OCI-LY1 (cell line): ENCODE data around the gene NUP37.

ENCODE experiments used
- H2AFZ ChIP-seq: fragments of 200-600 bp; sonication (generic), shearing (Covaris generic); 2 replicates; pipeline ENCODE4 v1.6.0; 2014; ENCODE audit warnings: antibody characterized with exemption, mild to moderate bottlenecking, low read length
- H3F3A ChIP-seq: fragments of 200-600 bp; sonication (generic), shearing (Covaris generic); 2 replicates; pipeline ENCODE4 v1.6.0; 2014; ENCODE audit warnings: mild to moderate bottlenecking, antibody characterized with exemption, low read length, moderate library complexity; ENCODE audit not compliant: insufficient read depth
- H3K27ac ChIP-seq: fragments of 200-600 bp; sonication (generic); 2 replicates; pipeline ENCODE4 v1.5.1; 2014; ENCODE audit warnings: low read length, mixed run types, mild to moderate bottlenecking, low read depth; ENCODE audit not compliant: poor library complexity, severe bottlenecking
- H3K27me3 ChIP-seq: fragments of 200-600 bp; sonication (generic); 2 replicates; pipeline ENCODE4 v1.6.0; 2014; ENCODE audit warnings: antibody characterized with exemption, mild to moderate bottlenecking, low read length, moderate library complexity; ENCODE audit not compliant: insufficient read depth
- H3K36me3 ChIP-seq: fragments of 200-600 bp; sonication (generic); 2 replicates; pipeline ENCODE4 v1.6.1; 2014; ENCODE audit warnings: mild to moderate bottlenecking, antibody characterized with exemption, low read length, moderate library complexity, mixed read lengths; ENCODE audit not compliant: insufficient read depth
- H3K4me1 ChIP-seq: fragments of 200-600 bp; sonication (generic); 2 replicates; pipeline ENCODE4 v1.5.1; 2014; ENCODE audit warnings: mild to moderate bottlenecking, low read length, moderate library complexity; ENCODE audit not compliant: insufficient read depth, severe bottlenecking
- H3K4me2 ChIP-seq: fragments of 200-600 bp; sonication (generic), shearing (Covaris generic); 2 replicates; pipeline ENCODE4 v1.6.1; 2014; ENCODE audit warnings: low read length
- H3K4me3 ChIP-seq: fragments of 200-600 bp; sonication (generic); 2 replicates; pipeline ENCODE4 v1.5.1; 2014; ENCODE audit warnings: low read length, low read depth, mild to moderate bottlenecking, mixed read lengths; ENCODE audit not compliant: poor library complexity, severe bottlenecking
- H3K79me2 ChIP-seq: fragments of 200-600 bp; shearing (Covaris generic); 2 replicates; pipeline ENCODE4 v1.6.1; 2016; ENCODE audit warnings: mixed run types, low read length, mixed read lengths; ENCODE audit not compliant: insufficient read depth
- H3K9ac ChIP-seq: fragments of 200-600 bp; sonication (generic), shearing (Covaris generic); 2 replicates; pipeline ENCODE4 v1.6.1; 2014; ENCODE audit warnings: mild to moderate bottlenecking, low read length, mixed read lengths
- H3K9me2 ChIP-seq: fragments of 200-600 bp; sonication (generic), shearing (Covaris generic); 2 replicates; pipeline ENCODE4 v1.6.1; 2014; ENCODE audit warnings: low read depth, mild to moderate bottlenecking, low read length, mixed read lengths
- H3K9me3 ChIP-seq: fragments of 200-600 bp; shearing (Covaris generic); 2 replicates; pipeline ENCODE4 v1.6.1; 2014; ENCODE audit warnings: low read length, mixed read lengths
- H4K20me1 ChIP-seq: fragments of 200-600 bp; sonication (generic), shearing (Covaris generic); 2 replicates; pipeline ENCODE4 v1.6.0; 2016; ENCODE audit warnings: mild to moderate bottlenecking, low read length; ENCODE audit not compliant: insufficient read depth
- EZH2 ChIP-seq: fragments of 200-600 bp; sonication (generic), shearing (Covaris generic); IDR thresholded peaks from 2 replicates; pipeline ENCODE4 v1.8.0; 2017; ENCODE audit warnings: borderline replicate concordance, mixed run types, mild to moderate bottlenecking, antibody characterized with exemption, low read length, moderate library complexity, mixed read lengths
- TF ChIP-seq, protein P1 (sequence below): fragments of 200-600 bp; sonication (generic), shearing (Covaris generic); IDR thresholded peaks from 2 replicates; pipeline ENCODE4 v1.5.1; 2017; ENCODE audit warnings: mild to moderate bottlenecking, antibody characterized with exemption, low read length, moderate library complexity, mixed read lengths

The NUP37 gene

DNA sequence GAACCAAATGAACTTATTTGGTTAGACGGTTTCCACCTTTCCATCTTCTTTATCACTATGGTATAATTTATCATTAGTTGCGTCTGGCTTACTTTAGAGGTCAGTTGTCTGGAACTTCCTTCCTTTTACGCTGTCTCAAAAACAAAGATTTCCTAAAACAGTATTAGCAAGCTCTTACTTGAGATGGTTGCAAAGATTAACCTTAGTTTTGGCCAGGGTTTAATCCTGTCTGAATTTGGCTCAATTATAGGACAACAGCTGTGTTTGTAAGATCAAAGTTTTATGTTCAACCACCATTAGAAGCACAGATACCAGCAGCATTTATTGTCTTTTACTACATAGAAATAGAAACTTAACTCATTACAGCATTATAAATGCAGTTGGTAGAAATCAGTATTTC is 50.2 kb downstream of the NUP37 start:
- H3K9ac ChIP-seq, result no peak overlapping the region
- no peak overlapping the region for H3K27ac ChIP-seq
- H3K4me2 ChIP-seq, result no peak overlapping the region
- TF ChIP-seq EZH2, result no peak
- TF ChIP-seq, protein P1, sequence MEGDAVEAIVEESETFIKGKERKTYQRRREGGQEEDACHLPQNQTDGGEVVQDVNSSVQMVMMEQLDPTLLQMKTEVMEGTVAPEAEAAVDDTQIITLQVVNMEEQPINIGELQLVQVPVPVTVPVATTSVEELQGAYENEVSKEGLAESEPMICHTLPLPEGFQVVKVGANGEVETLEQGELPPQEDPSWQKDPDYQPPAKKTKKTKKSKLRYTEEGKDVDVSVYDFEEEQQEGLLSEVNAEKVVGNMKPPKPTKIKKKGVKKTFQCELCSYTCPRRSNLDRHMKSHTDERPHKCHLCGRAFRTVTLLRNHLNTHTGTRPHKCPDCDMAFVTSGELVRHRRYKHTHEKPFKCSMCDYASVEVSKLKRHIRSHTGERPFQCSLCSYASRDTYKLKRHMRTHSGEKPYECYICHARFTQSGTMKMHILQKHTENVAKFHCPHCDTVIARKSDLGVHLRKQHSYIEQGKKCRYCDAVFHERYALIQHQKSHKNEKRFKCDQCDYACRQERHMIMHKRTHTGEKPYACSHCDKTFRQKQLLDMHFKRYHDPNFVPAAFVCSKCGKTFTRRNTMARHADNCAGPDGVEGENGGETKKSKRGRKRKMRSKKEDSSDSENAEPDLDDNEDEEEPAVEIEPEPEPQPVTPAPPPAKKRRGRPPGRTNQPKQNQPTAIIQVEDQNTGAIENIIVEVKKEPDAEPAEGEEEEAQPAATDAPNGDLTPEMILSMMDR, result no peak
- no peaks in the 10 kb centered on the region for H3K27me3 ChIP-seq
- H3K4me1 ChIP-seq, result no peaks in the 10 kb centered on the region
- H3K79me2 ChIP-seq, result no peaks in the 10 kb centered on the region
- H3K36me3 ChIP-seq, result peaks cover 7% of the 10 kb centered on the region
- no peak overlapping the region for H3K4me3 ChIP-seq
- no peaks in the 10 kb centered on the region for H3K9me3 ChIP-seq
- no peak overlapping the region for H2AFZ ChIP-seq
- no peaks in the 10 kb centered on the region for H3K9me2 ChIP-seq
- H3F3A ChIP-seq, result no peaks in the 10 kb centered on the region
- H4K20me1 ChIP-seq, result no peaks in the 10 kb centered on the region

DNA sequence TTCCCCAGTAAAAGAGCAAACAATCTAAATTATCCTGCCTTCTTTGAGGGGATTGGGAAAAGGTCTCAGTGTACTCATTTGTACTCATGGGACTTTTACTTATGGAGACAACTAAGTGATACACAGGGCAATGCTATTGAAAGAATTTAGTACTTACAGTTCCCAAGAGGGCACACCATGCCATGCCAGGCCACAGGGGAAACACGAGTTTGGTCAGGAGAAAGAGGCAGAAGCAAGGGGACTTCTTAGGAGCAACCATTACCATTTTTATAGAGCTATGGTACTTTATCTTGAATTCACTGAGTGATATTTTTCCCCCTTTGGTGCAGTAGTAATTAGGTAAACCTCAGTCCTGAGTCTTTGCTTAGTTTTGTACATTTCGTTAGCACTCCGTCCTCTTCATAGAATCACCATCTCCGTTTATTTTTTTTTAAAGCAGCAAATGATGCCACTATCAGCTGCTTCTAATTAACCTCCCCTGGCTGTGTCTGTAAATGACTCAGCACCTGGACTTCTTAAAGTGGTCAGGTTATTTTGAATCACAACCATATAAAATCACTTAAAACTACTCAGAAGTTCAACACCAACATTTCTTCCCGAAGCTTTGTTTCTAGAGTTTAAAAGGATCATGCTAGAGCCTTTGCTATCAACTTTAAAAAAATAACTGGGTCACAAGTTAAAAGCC is 52.2 kb downstream of the NUP37 start:
- Histone ChIP-seq H2AFZ (no peak overlapping the region), H3K9ac (no peak overlapping the region), H3K9me2 (no peaks in the 10 kb centered on the region), H3K27ac (no peak overlapping the region), H3K36me3 (no peaks in the 10 kb centered on the region), H3K4me3 (no peak overlapping the region), H4K20me1 (no peaks in the 10 kb centered on the region), H3F3A (no peaks in the 10 kb centered on the region), H3K4me2 (no peak overlapping the region), H3K9me3 (no peaks in the 10 kb centered on the region), H3K79me2 (no peaks in the 10 kb centered on the region), H3K4me1 (no peaks in the 10 kb centered on the region), H3K27me3 (no peaks in the 10 kb centered on the region)
- TF ChIP-seq, protein P1, result no peak
- TF ChIP-seq EZH2, result no peak

DNA sequence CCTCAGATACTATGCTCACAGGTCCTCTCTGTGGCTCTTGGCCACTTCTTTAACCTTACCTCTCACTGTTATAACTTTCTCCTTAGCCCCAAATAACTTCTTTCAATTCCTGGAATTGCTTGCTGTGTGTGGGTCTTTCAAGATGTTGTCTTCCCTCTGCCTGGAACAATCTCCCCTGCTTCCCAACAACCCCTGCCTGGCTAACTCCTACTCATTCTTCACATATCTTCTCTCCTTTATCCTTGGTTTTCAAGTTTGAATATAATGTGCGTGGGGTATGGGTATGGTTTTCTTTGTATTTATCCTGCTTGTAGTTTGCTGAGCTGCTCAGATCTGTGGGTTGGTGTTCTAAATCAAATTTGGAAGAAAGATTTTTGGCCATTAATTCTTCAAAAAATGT is 55.4 kb downstream of the NUP37 start:
- H3K4me2 ChIP-seq, result no peak overlapping the region
- H3K27me3 ChIP-seq, result no peaks in the 10 kb centered on the region
- no peak overlapping the region for H3K9ac ChIP-seq
- H3K9me3 ChIP-seq, result no peaks in the 10 kb centered on the region
- no peaks in the 10 kb centered on the region for H3K79me2 ChIP-seq
- TF ChIP-seq, protein P1, result no peak
- no peak for TF ChIP-seq EZH2
- peaks cover 2% of the 10 kb centered on the region; the same call in 1 of the 2 replicates for H3K36me3 ChIP-seq
- H3F3A ChIP-seq, result no peaks in the 10 kb centered on the region
- no peaks in the 10 kb centered on the region for H4K20me1 ChIP-seq
- no peak overlapping the region for H3K27ac ChIP-seq
- no peak overlapping the region for H3K4me3 ChIP-seq
- peaks cover 10% of the 10 kb centered on the region for H3K4me1 ChIP-seq
- no peaks in the 10 kb centered on the region for H3K9me2 ChIP-seq
- H2AFZ ChIP-seq, result no peak overlapping the region
